Colonic mucosa (tissue), 4 donors: ENCODE data around the gene PTK6. TPM values are rescaled to one million over a fixed set of nuclear protein-coding genes. Genes with fewer than 3 reads are reported as not detected.

ENCODE experiments used
- DNase-seq: peaks from one replicate; pipeline ENCODE4 v3.0.0-alpha.2; 2020
- H3K27ac ChIP-seq: fragments of 200-600 bp; one replicate; pipeline ENCODE4 v1.8.0; 2021
- H3K27me3 ChIP-seq: fragments of 200-600 bp; one replicate; pipeline ENCODE4 v1.8.0; 2021
- H3K36me3 ChIP-seq: fragments of 200-600 bp; one replicate; pipeline ENCODE4 v1.8.0; 2021
- H3K4me1 ChIP-seq: fragments of 200-600 bp; one replicate; pipeline ENCODE4 v1.8.0; 2021; ENCODE audit warnings: mild to moderate bottlenecking
- H3K4me3 ChIP-seq: fragments of 200-600 bp; one replicate; pipeline ENCODE4 v1.8.0; 2021
- H3K9ac ChIP-seq, 2 donors: one replicate each; pipeline ENCODE4 v1.7.0; 2013; ENCODE audit warnings: control low read depth in 2 of 2, low read depth in 2 of 2, low read length in 2 of 2
- H3K9me3 ChIP-seq: fragments of 200-600 bp; one replicate; pipeline ENCODE4 v1.8.0; 2021
- CTCF ChIP-seq: fragments of 200-600 bp; IDR thresholded peaks from one replicate; pipeline ENCODE4 v1.8.0; 2022; ENCODE audit warnings: antibody characterized with exemption, mild to moderate bottlenecking
- intact Hi-C: fragments of 100-400 bp; cut with DNase I; formaldehyde crosslinking; loops from one replicate; pipeline ENCODE4 v1.14.1; 2022
- total RNA-seq, 2 donors: library from RNA; stranded (reverse); fragmentation: NEBNext Ultra II Directional in 1 of 2; extraction: Animal tissue kit (Norgen Biotek cat#: 25700) in 1 of 2; gene quantifications; one replicate each; pipeline ENCODE4 v1.2.1, GENCODE V29; 2021
- donor health status: healthy.
- donor health status: DM: no; HTN: no; CAD: no.
- donor health status: DM: no; HTN: no; CAD: no.

Gene PTK6
- total RNA-seq, 2 donors from 2014 or later, result 69.0 to 91.1 TPM

- Histone ChIP-seq H3K4me1 (peaks cover 10% of the 10 kb centered on the region), H3K27me3 (no peaks in the 10 kb centered on the region), H3K27ac (no peak overlapping the region), H3K4me3 (no peak overlapping the region), H3K9me3 (no peaks in the 10 kb centered on the region), H3K36me3 (no peaks in the 10 kb centered on the region), H3K9ac (no peak overlapping the region)
- DNase-seq, result peak; percentile 21
- TF ChIP-seq CTCF, result no peak
- intact Hi-C loops, result loop anchor here (10.0 kb wide), 1 partner anchor 443 kb away; the partner anchor contains the start of gene SAMD10
Observed at GRCh38 chr20:63531686-63532448, 5.3 kb downstream of the PTK6 start.

- H3K4me1 ChIP-seq, result peaks cover 10% of the 10 kb centered on the region
- no peaks in the 10 kb centered on the region for H3K36me3 ChIP-seq
- intact Hi-C loops, result loop anchor here (10.0 kb wide), 1 partner anchor 444 kb away; the partner anchor contains the start of gene SAMD10
- no peak overlapping the region for H3K4me3 ChIP-seq
- H3K9ac ChIP-seq, result peak overlapping the region in 1 of 2 donors; percentile 3
- H3K27ac ChIP-seq, result no peak overlapping the region
- DNase-seq, result peak; percentile 77
- no peaks in the 10 kb centered on the region for H3K9me3 ChIP-seq
- TF ChIP-seq CTCF, result no peak
- no peaks in the 10 kb centered on the region for H3K27me3 ChIP-seq
Observed at GRCh38 chr20:63530788-63531160, 6.4 kb downstream of the PTK6 start.

- Histone ChIP-seq H3K27me3 (no peaks in the 10 kb centered on the region), H3K9ac (peak overlapping the region in 1 of 2 donors; percentile 3), H3K4me3 (no peak overlapping the region), H3K4me1 (peaks cover 10% of the 10 kb centered on the region), H3K36me3 (no peaks in the 10 kb centered on the region), H3K9me3 (no peaks in the 10 kb centered on the region), H3K27ac (no peak overlapping the region)
- intact Hi-C loops, result loop anchor here (10.0 kb wide), 1 partner anchor 445 kb away; the partner anchor contains the start of gene SAMD10
- DNase-seq, result peak; percentile 18
- no peak for TF ChIP-seq CTCF
Observed at GRCh38 chr20:63529861-63530787, 7.1 kb downstream of the PTK6 start.

GRCh38 chr20:63529180-63529860, 7.9 kb downstream of the PTK6 start:
- Histone ChIP-seq H3K27ac (no peak overlapping the region), H3K4me1 (peaks cover 7% of the 10 kb centered on the region), H3K36me3 (no peaks in the 10 kb centered on the region), H3K4me3 (no peak overlapping the region), H3K27me3 (no peaks in the 10 kb centered on the region), H3K9me3 (no peaks in the 10 kb centered on the region), H3K9ac (no peak overlapping the region)
- no peak for TF ChIP-seq CTCF
- intact Hi-C loops, result no loop called here
- no peak for DNase-seq

- Histone ChIP-seq H3K27ac (no peak overlapping the region), H3K9ac (no peak overlapping the region), H3K4me1 (peaks cover 7% of the 10 kb centered on the region), H3K27me3 (no peaks in the 10 kb centered on the region), H3K4me3 (no peak overlapping the region), H3K36me3 (no peaks in the 10 kb centered on the region), H3K9me3 (no peaks in the 10 kb centered on the region)
- no peak for TF ChIP-seq CTCF
- intact Hi-C loops, result no loop called here
- no peak for DNase-seq
Observed at GRCh38 chr20:63527184-63527583, 10.0 kb downstream of the PTK6 start.
